Raji (cell line): ENCODE measurements around the gene KCNJ5.

Experiments
- POLR2A ChIP-seq: IDR thresholded peaks from 2 replicates; pipeline ENCODE4 v1.6.1; 2011; ENCODE audit warnings: low read depth, low read length, control low read depth; ENCODE audit not compliant: insufficient read depth

KCNJ5 gene

DNA sequence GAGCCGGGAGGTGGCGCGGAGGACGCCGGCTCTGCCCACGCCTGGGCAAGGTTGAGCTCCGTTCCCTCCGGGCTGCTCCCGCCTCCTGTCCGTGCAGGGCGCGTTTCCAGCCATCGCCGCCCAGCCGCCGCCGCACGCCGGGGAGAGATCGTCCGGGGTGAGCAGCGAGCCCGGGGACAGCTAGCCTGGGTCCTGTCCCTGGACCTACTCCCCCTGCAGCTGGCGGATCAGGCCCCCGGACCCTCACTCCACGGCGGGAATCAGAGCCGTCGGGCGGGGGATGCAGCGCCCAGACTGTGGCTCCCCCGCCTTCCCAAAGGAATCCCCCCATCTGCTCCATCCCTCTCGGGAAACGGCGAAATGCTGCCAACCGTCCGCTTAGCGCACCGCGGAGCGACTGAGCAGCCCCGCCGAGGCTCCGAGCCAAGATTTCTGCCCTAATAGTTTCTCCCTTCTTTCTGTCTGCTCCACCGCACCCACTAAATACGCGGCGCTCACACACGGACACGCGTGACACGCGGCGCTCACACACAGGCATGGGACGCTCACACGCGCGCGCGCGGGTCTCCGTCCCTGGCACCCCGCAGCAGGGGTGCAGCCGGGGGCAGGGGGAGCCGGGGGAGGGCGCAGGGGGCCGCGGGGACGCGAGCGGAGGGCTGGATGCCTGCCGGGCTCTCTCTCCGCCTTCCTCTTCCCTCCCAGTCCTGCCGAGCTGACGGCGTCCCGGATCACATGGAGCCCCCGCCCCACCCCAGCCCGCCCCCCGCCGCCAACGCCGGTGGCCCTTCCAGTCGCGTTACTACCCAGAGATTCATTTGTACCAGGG, at the start of gene KCNJ5:
Gene KCNJ5 (plus strand): TSS at position 814 of the 826 bp plus-strand sequence. CDS start 19,918 bp downstream, outside the sequence.
- TF ChIP-seq POLR2A = no peak

- peak; percentile 49 for TF ChIP-seq POLR2A
These were observed 49.6 kb upstream of the KCNJ5 start for GRCh38 chr11:128841461-128842072.

DNA sequence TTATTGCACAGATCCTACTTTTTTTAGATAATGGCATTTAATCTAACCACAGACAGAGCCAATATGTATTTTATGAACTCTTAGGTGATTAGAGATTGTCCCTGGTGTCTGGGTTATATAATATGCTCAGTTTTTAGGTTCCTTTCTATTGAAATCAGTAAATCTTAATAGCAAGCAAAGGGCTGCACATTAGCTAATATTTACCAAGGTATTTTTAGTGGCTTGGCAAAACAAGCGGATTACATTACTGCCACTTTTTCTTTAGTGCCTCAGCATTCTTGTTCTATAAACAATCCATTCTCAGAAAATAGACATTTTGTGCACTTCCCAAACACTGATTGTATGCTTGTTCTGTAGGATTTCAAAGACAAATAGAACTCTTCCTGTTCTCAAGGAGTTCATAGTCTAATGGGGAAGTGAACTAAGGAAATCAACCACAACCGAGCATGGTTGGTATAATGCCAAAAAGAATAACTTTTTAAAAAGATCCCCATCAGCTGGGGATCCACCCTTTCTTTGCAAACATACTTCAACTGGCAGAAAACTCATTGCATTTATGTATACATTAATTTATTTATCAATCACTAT, 47.9 kb upstream of the KCNJ5 start:
- no peak for TF ChIP-seq POLR2A

GRCh38 chr11:128845334-128845780, 45.8 kb upstream of the KCNJ5 start:
- TF ChIP-seq POLR2A = peak; percentile 61; the same call in 1 of the 2 replicates

- TF ChIP-seq POLR2A = no peak
These were observed 44.2 kb upstream of the KCNJ5 start for GRCh38 chr11:128846985-128847384.

DNA sequence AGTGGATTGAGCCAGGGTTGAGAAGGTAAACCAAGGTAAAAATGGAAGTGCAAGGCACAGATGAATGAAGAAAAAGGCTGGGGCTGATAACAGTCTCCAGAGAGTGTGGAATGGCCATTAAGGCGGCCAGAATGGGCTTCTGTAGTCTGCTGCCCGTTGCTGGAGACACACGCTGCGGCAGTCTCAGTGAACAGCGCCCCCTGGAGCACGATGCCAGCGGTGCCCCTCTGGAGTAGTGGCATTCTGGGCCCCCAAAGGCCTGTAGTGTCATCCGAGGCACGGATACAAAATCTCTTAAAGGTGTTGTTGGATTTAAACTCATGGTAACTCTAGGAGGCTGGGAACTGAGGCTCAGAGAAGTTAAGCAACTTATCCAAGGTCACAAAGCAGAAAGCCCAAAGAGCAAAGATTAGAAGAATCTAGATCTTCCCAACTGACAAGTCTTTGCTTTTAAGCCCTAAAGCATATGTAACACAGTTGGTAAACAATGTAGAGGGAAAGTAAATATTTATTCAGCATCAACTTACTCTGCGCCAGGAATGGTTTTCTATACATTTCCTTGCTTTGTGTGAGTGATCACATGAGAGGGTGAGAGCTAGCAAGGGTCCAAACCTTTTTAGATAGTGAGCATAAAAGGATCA, 42.2 kb upstream of the KCNJ5 start:
- TF ChIP-seq POLR2A = no peak

GRCh38 chr11:128852327-128853023, 38.7 kb upstream of the KCNJ5 start:
- TF ChIP-seq POLR2A = no peak

DNA sequence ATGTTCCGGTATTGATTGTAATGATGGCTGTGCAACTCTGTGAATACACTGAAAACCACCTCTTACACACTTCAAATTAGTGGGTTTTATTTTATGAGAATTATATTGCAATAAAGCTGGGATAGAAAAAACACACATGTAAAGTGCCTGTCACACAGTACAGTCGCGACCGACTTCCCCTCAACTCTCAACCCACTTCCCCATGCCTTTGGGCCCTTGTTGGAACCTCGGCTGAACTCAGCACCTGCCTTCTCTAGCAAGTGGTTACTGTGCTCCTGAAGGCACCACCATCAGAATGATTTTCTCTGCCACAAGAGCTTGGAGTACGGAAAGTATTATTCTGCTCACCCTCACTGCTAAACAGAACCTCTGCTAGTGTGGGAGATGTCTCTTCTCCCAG, 37.6 kb upstream of the KCNJ5 start:
- no peak for TF ChIP-seq POLR2A

DNA sequence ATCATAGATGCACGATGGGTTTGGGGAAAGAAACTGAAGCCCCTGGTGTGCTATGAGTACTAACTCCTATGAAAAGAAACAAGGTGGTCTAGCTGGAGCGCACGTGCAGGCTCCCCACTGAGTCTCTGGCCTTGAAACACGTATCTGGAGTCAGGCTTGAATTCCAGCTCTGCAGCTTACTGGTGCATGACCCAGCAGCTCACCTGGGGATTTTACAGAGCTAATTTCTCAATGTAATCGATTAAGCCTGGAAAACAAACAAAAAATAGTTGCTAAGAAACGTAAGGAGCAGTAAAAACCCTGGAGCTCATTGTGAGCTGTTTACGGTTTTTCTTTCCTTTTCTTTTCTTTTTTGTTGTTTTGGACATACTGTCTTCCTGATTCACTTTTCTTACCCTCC, 36.3 kb upstream of the KCNJ5 start:
- no peak for TF ChIP-seq POLR2A

- TF ChIP-seq POLR2A = no peak
These were observed 34.9 kb upstream of the KCNJ5 start for GRCh38 chr11:128856241-128856640.

DNA sequence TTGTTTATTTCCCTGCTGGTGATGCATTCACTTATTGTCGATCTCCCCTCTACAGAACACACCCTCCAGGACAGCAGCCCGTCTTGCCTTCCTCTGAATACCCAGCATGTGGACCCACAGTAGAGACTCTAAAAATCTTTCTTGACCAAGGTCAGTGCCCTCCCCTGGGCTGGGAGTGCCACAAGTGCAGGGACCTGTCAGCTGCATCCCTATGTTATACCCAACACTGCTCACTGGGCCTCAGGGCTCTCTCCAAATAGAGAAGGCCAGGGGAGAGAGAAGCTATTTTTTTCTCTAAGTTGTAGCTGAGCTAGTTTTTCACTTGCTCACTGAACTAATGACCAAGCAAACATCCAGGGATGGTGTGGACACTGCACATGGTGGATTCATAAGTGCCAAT, 33.8 kb upstream of the KCNJ5 start:
- TF ChIP-seq POLR2A = no peak

GRCh38 chr11:128859563-128860441, 31.4 kb upstream of the KCNJ5 start:
- TF ChIP-seq POLR2A = no peak

GRCh38 chr11:128860571-128861361, 30.4 kb upstream of the KCNJ5 start:
- no peak for TF ChIP-seq POLR2A
